Measurements from ENCODE around the gene ECD.
A peak's percentile ranks its signal among the peaks of the same experiment; 100 is the strongest.
"Not testable (repeated sequence)": the region's sequence is repeated elsewhere in the genome, so short reads cannot be mapped to it uniquely, and the experiment has no call there.

ECD gene

DNA sequence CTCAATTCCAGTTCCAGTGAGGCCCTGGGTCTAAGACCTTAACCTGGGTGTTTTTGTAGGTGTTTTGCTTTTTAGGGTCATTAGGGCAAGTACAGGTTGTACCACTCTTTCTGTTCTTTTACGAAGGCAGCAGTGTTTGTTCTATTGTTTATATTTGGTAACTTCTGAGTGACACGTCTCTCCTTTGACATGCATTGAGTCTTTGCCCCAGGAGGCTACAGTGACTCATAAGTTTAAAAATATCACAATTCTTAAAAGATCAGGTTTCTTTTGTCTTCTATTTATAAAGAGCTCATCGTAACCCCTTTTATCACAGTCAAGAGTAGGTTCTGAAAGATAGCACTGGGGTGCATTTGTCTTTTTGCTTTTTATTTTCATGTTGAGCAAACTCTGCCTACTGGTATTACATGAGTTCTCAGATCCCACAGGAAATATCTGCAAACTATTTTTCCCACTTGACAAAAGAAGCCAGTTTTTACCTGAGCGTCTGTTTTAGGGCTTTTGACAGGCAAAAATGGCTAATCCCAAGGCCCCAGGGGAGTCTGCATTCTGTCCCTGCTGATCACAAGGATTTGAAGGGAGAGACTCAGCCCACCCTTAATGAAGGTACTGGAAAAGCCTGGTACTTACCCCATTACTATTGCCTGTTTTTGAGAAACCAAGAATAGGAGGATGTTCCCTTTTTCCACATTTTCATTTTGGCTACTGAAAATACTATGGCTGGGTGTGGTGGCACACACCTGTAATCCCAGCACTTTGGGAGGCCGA is 49.6 kb downstream of the ECD start:
- no peak for DNase-seq (ENCODE audit: low read depth, low spot score)
- Histone ChIP-seq H3K27ac (no peak overlapping the region), H3K9me3 (ENCODE audit: low read depth, low read length) (no peaks in the 10 kb centered on the region), H3K9ac (ENCODE audit: insufficient read length) (no peak overlapping the region), H3K36me3 (ENCODE audit: insufficient read depth, low read length) (no peaks in the 10 kb centered on the region), H3K4me3 (no peak overlapping the region)
- TF ChIP-seq POLR2AphosphoS5 (IDR thresholded peaks at IDR 0.05; ENCODE audit: borderline replicate concordance, low read depth, low read length) (no peak), FOXP2 (optimal IDR thresholded peaks at IDR 0.05; ENCODE audit: control extremely low read depth, extremely low read length, insufficient read depth) (no peak), EZH2 (IDR thresholded peaks at IDR 0.05) (no peak)

DNA sequence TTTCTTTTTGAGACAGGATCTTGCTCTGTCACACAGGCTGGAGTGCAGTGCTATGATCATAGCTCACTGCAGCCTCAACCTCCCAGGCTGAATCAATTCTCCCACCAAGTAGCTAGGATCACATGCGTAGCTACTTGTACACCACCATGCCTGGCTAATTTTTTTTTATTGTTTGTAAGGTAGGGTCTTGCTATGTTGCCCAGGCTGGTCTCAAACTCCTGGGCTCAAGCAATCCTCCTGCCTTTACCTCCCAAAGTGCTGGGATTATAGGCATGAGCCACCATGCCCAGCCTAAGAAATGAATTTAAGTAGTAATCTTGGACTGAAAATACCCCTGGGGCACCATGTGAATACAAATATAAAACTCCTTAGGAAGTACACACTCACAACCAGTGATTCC is 51.8 kb downstream of the ECD start:
- TF ChIP-seq FOXP2 (optimal IDR thresholded peaks at IDR 0.05; ENCODE audit: control extremely low read depth, extremely low read length, insufficient read depth) (no peak), POLR2AphosphoS5 (IDR thresholded peaks at IDR 0.05; ENCODE audit: borderline replicate concordance, low read depth, low read length) (no peak), EZH2 (IDR thresholded peaks at IDR 0.05) (no peak)
- no peaks in the 10 kb centered on the region for H3K36me3 ChIP-seq (ENCODE audit: insufficient read depth, low read length)
- DNase-seq (ENCODE audit: low read depth, low spot score), result no peak
- no peak overlapping the region for H3K9ac ChIP-seq (ENCODE audit: insufficient read length)
- H3K27ac ChIP-seq, result no peak overlapping the region
- H3K4me3 ChIP-seq, result no peak overlapping the region
- H3K9me3 ChIP-seq (ENCODE audit: low read depth, low read length), result no peaks in the 10 kb centered on the region

DNA sequence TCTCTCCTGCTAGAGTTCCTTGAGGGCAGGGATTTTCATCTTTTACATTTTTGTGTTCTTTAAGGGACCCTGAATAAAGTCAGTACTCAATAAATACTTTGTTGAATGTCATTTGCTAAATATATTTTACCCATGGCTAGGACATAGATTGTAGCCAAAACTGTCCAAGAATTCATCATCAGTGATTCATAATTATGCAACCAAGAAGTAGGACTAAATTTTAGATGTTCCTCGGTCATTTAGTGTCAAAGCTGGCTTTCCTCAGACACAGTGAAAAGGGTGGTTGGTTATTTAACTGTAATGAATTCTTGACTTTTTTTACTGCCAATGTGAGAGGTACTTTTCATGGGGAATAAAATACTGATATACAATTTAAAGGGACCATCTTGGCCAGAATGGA is 54.3 kb downstream of the ECD start:
- H3K9ac ChIP-seq (ENCODE audit: insufficient read length), result no peak overlapping the region
- H3K9me3 ChIP-seq (ENCODE audit: low read depth, low read length), result no peaks in the 10 kb centered on the region
- no peak overlapping the region for H3K4me3 ChIP-seq
- H3K36me3 ChIP-seq (ENCODE audit: insufficient read depth, low read length), result no peaks in the 10 kb centered on the region; the same call in 1 of the 2 replicates
- H3K27ac ChIP-seq, result no peak overlapping the region
- DNase-seq (ENCODE audit: low read depth, low spot score), result no peak
- no peak for TF ChIP-seq EZH2 (IDR thresholded peaks at IDR 0.05)
- TF ChIP-seq POLR2AphosphoS5 (IDR thresholded peaks at IDR 0.05; ENCODE audit: borderline replicate concordance, low read depth, low read length), result no peak
- TF ChIP-seq FOXP2 (optimal IDR thresholded peaks at IDR 0.05; ENCODE audit: control extremely low read depth, extremely low read length, insufficient read depth), result no peak

DNA sequence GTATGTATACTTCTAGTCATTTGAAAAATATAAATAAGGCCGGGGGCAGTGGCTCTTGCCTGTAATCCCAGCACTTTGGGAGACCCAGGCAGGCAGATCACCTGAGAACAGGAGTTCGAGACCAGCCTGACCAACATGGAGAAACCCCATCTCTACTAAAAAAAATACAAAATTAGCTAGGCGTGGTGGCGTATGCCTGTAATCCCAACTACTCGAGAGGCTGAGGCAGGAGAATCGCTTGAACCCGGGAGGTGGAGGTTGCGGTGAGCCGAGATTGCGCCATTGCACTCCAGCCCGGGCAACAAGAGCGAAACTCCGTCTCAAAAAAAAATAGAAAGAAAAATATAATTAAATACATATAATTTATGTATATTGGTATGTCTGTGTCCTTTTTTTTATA is 55.8 kb downstream of the ECD start:
- not testable (repeated sequence) for H3K4me3 ChIP-seq; H3K9ac ChIP-seq (ENCODE audit: insufficient read length); H3K27ac ChIP-seq; H3K9me3 ChIP-seq (ENCODE audit: low read depth, low read length); DNase-seq (ENCODE audit: low read depth, low spot score); H3K36me3 ChIP-seq (ENCODE audit: insufficient read depth, low read length)

DNA sequence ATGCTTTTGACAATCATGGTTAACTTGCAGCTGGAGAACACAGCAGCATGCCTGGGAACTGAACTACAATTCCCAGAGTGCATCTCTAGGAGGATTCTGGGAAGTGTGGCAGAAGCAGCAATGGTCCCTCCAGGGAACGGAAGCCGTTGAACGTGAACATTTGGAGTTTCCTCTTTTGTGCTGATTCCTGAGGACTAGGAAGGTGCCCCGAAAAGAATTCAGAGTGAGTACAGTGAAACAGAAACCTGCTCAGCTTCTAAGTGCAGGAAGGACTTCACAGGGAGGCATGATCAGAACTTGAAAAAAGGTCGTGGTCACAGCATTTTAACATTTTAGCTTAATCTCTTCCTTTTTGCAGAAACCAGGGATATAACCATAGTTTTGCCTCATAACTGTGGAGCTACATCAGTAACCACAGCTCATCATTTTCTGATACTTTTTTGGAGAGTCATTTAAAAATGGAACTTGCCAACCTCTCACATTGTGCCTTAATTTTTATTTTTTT is 57.4 kb downstream of the ECD start, which contains the start of gene NUDT13:
Gene NUDT13, plus strand, starts transcription at position 111 of the 505 bp plus-strand sequence. CDS start 3,911 bp downstream, outside the sequence.
- no peak for DNase-seq (ENCODE audit: low read depth, low spot score)
- Histone ChIP-seq H3K9me3 (ENCODE audit: low read depth, low read length) (no peaks in the 10 kb centered on the region), H3K9ac (ENCODE audit: insufficient read length) (no peak within 1 kb of the TSS), H3K36me3 (ENCODE audit: insufficient read depth, low read length) (no peaks in the 10 kb centered on the region; the same call in 1 of the 2 replicates), H3K4me3 (peak within 1 kb of the TSS; percentile 45; the same call in 1 of the 2 replicates), H3K27ac (no peak within 1 kb of the TSS)
- no peak for TF ChIP-seq POLR2AphosphoS5 (IDR thresholded peaks at IDR 0.05; ENCODE audit: borderline replicate concordance, low read depth, low read length)
- no peak for TF ChIP-seq EZH2 (IDR thresholded peaks at IDR 0.05)
- TF ChIP-seq FOXP2 (optimal IDR thresholded peaks at IDR 0.05; ENCODE audit: control extremely low read depth, extremely low read length, insufficient read depth), result no peak

DNA sequence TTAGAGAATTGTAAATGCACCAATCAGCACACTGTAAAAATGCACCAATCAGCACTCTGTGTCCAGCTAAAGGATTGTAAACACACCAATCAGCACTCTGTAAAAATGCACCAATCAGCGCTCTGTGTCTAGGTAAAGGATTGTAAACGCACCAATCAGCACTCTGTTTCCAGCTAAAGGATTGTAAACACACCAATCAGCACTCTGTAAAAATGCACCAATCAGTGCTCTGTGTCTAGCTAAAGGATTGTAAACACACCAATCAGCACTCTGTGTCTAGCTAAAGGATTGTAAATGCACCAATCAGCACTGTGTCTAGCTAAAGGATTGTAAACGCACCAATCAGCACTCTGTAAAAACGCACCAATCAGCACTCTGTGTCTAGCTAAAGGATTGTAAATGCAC is 58.6 kb downstream of the ECD start:
- DNase-seq (ENCODE audit: low read depth, low spot score), result not testable (repeated sequence)

DNA sequence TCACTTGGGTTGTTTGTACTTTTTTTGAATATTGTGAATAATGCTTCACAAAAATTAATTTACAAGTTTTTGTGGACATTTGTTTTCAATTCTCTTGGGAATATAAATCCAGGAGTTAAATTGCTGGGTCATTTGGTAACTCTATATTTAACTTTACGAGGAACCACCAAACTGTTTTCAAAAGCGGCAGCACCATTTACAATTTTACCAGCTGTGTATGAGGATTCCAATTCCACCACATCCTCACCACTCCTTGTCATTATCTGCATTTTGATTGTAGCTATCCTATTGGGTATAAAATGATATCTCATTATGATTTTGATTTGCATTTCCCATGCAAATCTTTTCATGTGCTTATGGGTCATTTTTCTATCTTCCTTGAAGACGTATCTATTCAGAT is 61.5 kb downstream of the ECD start:
- no peak overlapping the region for H3K9ac ChIP-seq (ENCODE audit: insufficient read length)
- H3K27ac ChIP-seq, result no peak overlapping the region
- H3K4me3 ChIP-seq, result no peak overlapping the region
- TF ChIP-seq FOXP2 (optimal IDR thresholded peaks at IDR 0.05; ENCODE audit: control extremely low read depth, extremely low read length, insufficient read depth), result no peak
- TF ChIP-seq POLR2AphosphoS5 (IDR thresholded peaks at IDR 0.05; ENCODE audit: borderline replicate concordance, low read depth, low read length), result no peak
- no peak for TF ChIP-seq EZH2 (IDR thresholded peaks at IDR 0.05)
- DNase-seq (ENCODE audit: low read depth, low spot score), result no peak
- H3K9me3 ChIP-seq (ENCODE audit: low read depth, low read length), result no peaks in the 10 kb centered on the region
- H3K36me3 ChIP-seq (ENCODE audit: insufficient read depth, low read length), result no peaks in the 10 kb centered on the region; the same call in 1 of the 2 replicates

More for the DNA sequence above, 58.6 kb downstream of the ECD start:
- not testable (repeated sequence) for H3K9me3 ChIP-seq (ENCODE audit: low read depth, low read length); H3K4me3 ChIP-seq; H3K36me3 ChIP-seq (ENCODE audit: insufficient read depth, low read length); H3K27ac ChIP-seq; H3K9ac ChIP-seq (ENCODE audit: insufficient read length)

DNA sequence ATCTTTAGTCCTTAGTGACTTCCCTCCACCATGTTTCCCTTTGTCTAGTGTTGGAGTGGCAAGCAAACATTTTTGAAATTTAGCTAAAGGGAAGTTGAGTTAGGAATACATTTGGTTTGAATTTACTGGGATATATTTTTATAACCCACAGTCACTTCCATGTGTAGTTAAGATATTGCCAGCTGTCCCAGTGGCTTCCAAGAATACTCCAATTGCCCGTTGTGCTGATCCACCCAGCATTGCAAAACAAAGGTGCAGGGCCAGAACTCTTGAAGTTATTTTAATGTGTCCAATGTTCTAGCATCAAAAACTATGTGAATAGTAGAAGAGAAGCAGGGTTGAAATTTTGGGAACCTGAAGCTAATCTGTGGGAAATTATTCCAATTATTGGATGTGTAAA is 68.7 kb downstream of the ECD start:
- no peak overlapping the region for H3K9ac ChIP-seq (ENCODE audit: insufficient read length)
- H3K4me3 ChIP-seq, result no peak overlapping the region
- TF ChIP-seq POLR2AphosphoS5 (IDR thresholded peaks at IDR 0.05; ENCODE audit: borderline replicate concordance, low read depth, low read length) (no peak), EZH2 (IDR thresholded peaks at IDR 0.05) (no peak), FOXP2 (optimal IDR thresholded peaks at IDR 0.05; ENCODE audit: control extremely low read depth, extremely low read length, insufficient read depth) (no peak)
- H3K9me3 ChIP-seq (ENCODE audit: low read depth, low read length), result no peaks in the 10 kb centered on the region
- H3K36me3 ChIP-seq (ENCODE audit: insufficient read depth, low read length), result no peaks in the 10 kb centered on the region
- DNase-seq (ENCODE audit: low read depth, low spot score), result no peak
- H3K27ac ChIP-seq, result no peak overlapping the region

DNA sequence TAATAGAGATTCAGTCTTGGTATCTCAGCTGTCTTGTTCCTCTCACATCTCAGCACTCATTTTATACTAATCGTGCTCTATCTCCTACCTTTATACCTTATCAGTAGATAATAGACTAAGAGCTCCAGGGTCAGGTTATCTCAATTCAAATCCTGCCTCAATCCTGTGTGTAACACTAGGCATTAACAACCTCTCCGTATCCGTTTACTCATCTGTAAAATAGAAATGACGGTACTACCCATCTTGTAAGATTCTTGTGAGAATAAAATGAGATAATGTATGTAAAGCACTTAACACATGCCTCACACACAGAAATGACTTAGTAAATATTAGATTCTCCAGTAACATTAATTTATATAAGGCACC is 70.5 kb downstream of the ECD start:
- no peak for DNase-seq (ENCODE audit: low read depth, low spot score)
- Histone ChIP-seq H3K9ac (ENCODE audit: insufficient read length) (peak overlapping the region; percentile 41), H3K4me3 (peak overlapping the region; percentile 83)

More for the DNA sequence above, 70.5 kb downstream of the ECD start:
- no peaks in the 10 kb centered on the region for H3K36me3 ChIP-seq (ENCODE audit: insufficient read depth, low read length)
- H3K27ac ChIP-seq, result peak overlapping the region; percentile 64; the same call in 1 of the 2 replicates
- H3K9me3 ChIP-seq (ENCODE audit: low read depth, low read length), result no peaks in the 10 kb centered on the region
- TF ChIP-seq EZH2 (IDR thresholded peaks at IDR 0.05) (no peak), FOXP2 (optimal IDR thresholded peaks at IDR 0.05; ENCODE audit: control extremely low read depth, extremely low read length, insufficient read depth) (no peak), POLR2AphosphoS5 (IDR thresholded peaks at IDR 0.05; ENCODE audit: borderline replicate concordance, low read depth, low read length) (no peak)

All from SK-N-MC (cell line).